ENCODE results near the gene KCTD5. TPM values are rescaled to one million over a fixed set of nuclear protein-coding genes. Genes with fewer than 3 reads are reported as not detected.
"Not testable (repeated sequence)": the region's sequence is repeated elsewhere in the genome, so short reads cannot be mapped to it uniquely, and the experiment has no call there.

KCTD5 gene
- total RNA-seq, 5 donors from 2014 or later (not counting 1 experiment from before 2014, with no cell fraction given): 19.5 to 29.1 (median 26.3) TPM

GRCh38 chr16:2671193-2671592 lies 11.1 kb upstream of the KCTD5 start:
- H3K27me3 ChIP-seq (replicated peaks in 1 of 2; ENCODE audit: control insufficient read depth in 2 of 2, extremely low read depth in 1 of 2, insufficient read depth in 2 of 2, low read length in 1 of 2); ATAC-seq (replicated peaks in 1 of 4); H3K27ac Mint-ChIP-seq; CTCF ChIA-PET; H3K36me3 ChIP-seq (ENCODE audit: control insufficient read depth in 2 of 2, extremely low read depth in 1 of 2, insufficient read depth in 1 of 2, low read length in 1 of 2); H3K27me3 Mint-ChIP-seq; H3K9me3 ChIP-seq; H3K9me3 Mint-ChIP-seq; H3K4me3 ChIP-seq (ENCODE audit: control insufficient read depth in 1 of 2, extremely low read depth in 1 of 2, low read length in 1 of 2); H3K27ac ChIP-seq (ENCODE audit: low read length); POLR2A ChIA-PET: not testable (repeated sequence)
- peaks cover 5 to 28% of the 10 kb centered on the region in 2 experiments for H3K4me1 ChIP-seq (ENCODE audit: control insufficient read depth in 1 of 2, extremely low read depth in 1 of 2, insufficient read depth in 2 of 2, low read length in 2 of 2)
- peak overlapping the region in 1 of 3 donors; percentile 74 for H3K4me3 Mint-ChIP-seq
- H3K36me3 Mint-ChIP-seq: peaks cover 15% of the 10 kb centered on the region
- 87% methylated on average over 2 of the region's 10 CpGs for WGBS (ENCODE audit: insufficient coverage)
- DNase-seq: peak in 4 of 35 experiments; percentile 7 to 28 (median 22)
- peaks cover 24 to 41% (median 32%) of the 10 kb centered on the region in 3 donors for H3K4me1 Mint-ChIP-seq

- Histone ChIP-seq H3K27me3 (replicated peaks in 1 of 2; ENCODE audit: control insufficient read depth in 2 of 2, extremely low read depth in 1 of 2, insufficient read depth in 2 of 2, low read length in 1 of 2) (no peaks in the 10 kb centered on the region), H3K4me3 (ENCODE audit: control insufficient read depth in 1 of 2, extremely low read depth in 1 of 2, low read length in 1 of 2) (no peak overlapping the region), H3K36me3 (ENCODE audit: control insufficient read depth in 2 of 2, extremely low read depth in 1 of 2, insufficient read depth in 1 of 2, low read length in 1 of 2) (peaks cover 3 to 9% of the 10 kb centered on the region in 2 donors), H3K27ac (ENCODE audit: low read length) (no peak overlapping the region), H3K4me1 (ENCODE audit: control insufficient read depth in 1 of 2, extremely low read depth in 1 of 2, insufficient read depth in 2 of 2, low read length in 2 of 2) (peaks cover 5 to 28% of the 10 kb centered on the region in 2 experiments), H3K9me3 (no peaks in the 10 kb centered on the region)
- WGBS (ENCODE audit: insufficient coverage): 90% methylated on average over 12 of the region's 13 CpGs
- Mint-ChIP-seq H3K4me1 (peaks cover 24 to 41% (median 32%) of the 10 kb centered on the region in 3 donors), H3K9me3 (no peaks in the 10 kb centered on the region), H3K4me3 (peak overlapping the region; percentile 74 to 79 (median 75)), H3K36me3 (peaks cover 11% of the 10 kb centered on the region), H3K27me3 (no peaks in the 10 kb centered on the region), H3K27ac (peak overlapping the region in 1 of 2 donors; percentile 71)
- ChIA-PET POLR2A (no interaction called here), CTCF (no interaction called here)
- DNase-seq: no peak
- ATAC-seq (replicated peaks in 1 of 4): no peak
These were observed 10.6 kb upstream of the KCTD5 start for GRCh38 chr16:2671741-2672140.

- Mint-ChIP-seq H3K9me3 (no peaks in the 10 kb centered on the region), H3K4me3 (peak overlapping the region; percentile 74 to 83 (median 81)), H3K36me3 (peaks cover 6% of the 10 kb centered on the region), H3K27ac (peak overlapping the region; percentile 67 to 84), H3K27me3 (no peaks in the 10 kb centered on the region), H3K4me1 (peaks cover 24 to 41% (median 32%) of the 10 kb centered on the region in 3 donors)
- Histone ChIP-seq H3K27ac (ENCODE audit: low read length) (peak overlapping the region; percentile 52), H3K36me3 (ENCODE audit: control insufficient read depth in 2 of 2, extremely low read depth in 1 of 2, insufficient read depth in 1 of 2, low read length in 1 of 2) (peaks cover under 1 to 7% of the 10 kb centered on the region in 2 donors), H3K9me3 (no peaks in the 10 kb centered on the region), H3K4me1 (ENCODE audit: control insufficient read depth in 1 of 2, extremely low read depth in 1 of 2, insufficient read depth in 2 of 2, low read length in 2 of 2) (peaks cover 5 to 28% of the 10 kb centered on the region in 2 experiments), H3K4me3 (ENCODE audit: control insufficient read depth in 1 of 2, extremely low read depth in 1 of 2, low read length in 1 of 2) (peak overlapping the region; percentile 63 to 90), H3K27me3 (replicated peaks in 1 of 2; ENCODE audit: control insufficient read depth in 2 of 2, extremely low read depth in 1 of 2, insufficient read depth in 2 of 2, low read length in 1 of 2) (no peaks in the 10 kb centered on the region)
- CTCF ChIA-PET: interaction anchor here in 1 of 2 donors (0.6 to 1.5 kb wide), 3 partner anchors 9 to 237 kb away, joined by 3 to 7 read pairs (median 3); partner anchors contain the start of gene KCTD5
- ATAC-seq (replicated peaks in 1 of 4) (peak; percentile 93 to 96 (median 96)), DNase-seq (peak; percentile 86 to 98 (median 94))
- under 1% methylated on average over 92 of the region's 107 CpGs for WGBS (ENCODE audit: insufficient coverage)
- POLR2A ChIA-PET: interaction anchor here in 1 of 2 donors (0.6 kb wide), 1 partner anchor 401 kb away, joined by 11 read pairs; no protein-coding TSS in a partner anchor
These were observed 9.0 kb upstream of the KCTD5 start for GRCh38 chr16:2673066-2673999.

GRCh38 chr16:2675021-2675420 lies 7.3 kb upstream of the KCTD5 start:
- no peak overlapping the region for H3K4me3 ChIP-seq (ENCODE audit: control insufficient read depth in 1 of 2, extremely low read depth in 1 of 2, low read length in 1 of 2)
- no peaks in the 10 kb centered on the region for H3K36me3 Mint-ChIP-seq
- H3K9me3 Mint-ChIP-seq: no peaks in the 10 kb centered on the region
- DNase-seq (no peak), ATAC-seq (replicated peaks in 1 of 4) (no peak)
- H3K4me3 Mint-ChIP-seq: peak overlapping the region in 1 of 3 donors; percentile 74
- no peaks in the 10 kb centered on the region for H3K36me3 ChIP-seq (ENCODE audit: control insufficient read depth in 2 of 2, extremely low read depth in 1 of 2, insufficient read depth in 1 of 2, low read length in 1 of 2)
- no peaks in the 10 kb centered on the region for H3K27me3 Mint-ChIP-seq
- H3K27me3 ChIP-seq (replicated peaks in 1 of 2; ENCODE audit: control insufficient read depth in 2 of 2, extremely low read depth in 1 of 2, insufficient read depth in 2 of 2, low read length in 1 of 2): no peaks in the 10 kb centered on the region
- H3K27ac Mint-ChIP-seq: no peak overlapping the region
- ChIA-PET CTCF (no interaction called here), POLR2A (no interaction called here)
- H3K4me1 ChIP-seq (ENCODE audit: control insufficient read depth in 1 of 2, extremely low read depth in 1 of 2, insufficient read depth in 2 of 2, low read length in 2 of 2): peaks cover 5 to 25% of the 10 kb centered on the region in 2 experiments
- H3K4me1 Mint-ChIP-seq: peaks cover 16 to 29% (median 23%) of the 10 kb centered on the region in 3 donors
- 100% methylated on average over 1 of the region's 7 CpGs for WGBS (ENCODE audit: insufficient coverage)
- no peaks in the 10 kb centered on the region for H3K9me3 ChIP-seq
- H3K27ac ChIP-seq (ENCODE audit: low read length): no peak overlapping the region

GRCh38 chr16:2675714-2676113 lies 6.6 kb upstream of the KCTD5 start:
- no peaks in the 10 kb centered on the region for H3K9me3 ChIP-seq
- no peaks in the 10 kb centered on the region for H3K36me3 Mint-ChIP-seq
- H3K4me1 ChIP-seq (ENCODE audit: control insufficient read depth in 1 of 2, extremely low read depth in 1 of 2, insufficient read depth in 2 of 2, low read length in 2 of 2): peaks cover 5 to 23% of the 10 kb centered on the region in 2 experiments
- CTCF ChIA-PET: interaction anchor here in 1 of 2 donors (0.6 kb wide), 1 partner anchor 251 kb away, joined by 3 read pairs; no protein-coding TSS in a partner anchor
- H3K9me3 Mint-ChIP-seq: no peaks in the 10 kb centered on the region
- no peaks in the 10 kb centered on the region for H3K27me3 Mint-ChIP-seq
- no peak overlapping the region for H3K4me3 Mint-ChIP-seq
- no peak for ATAC-seq (replicated peaks in 1 of 4)
- H3K4me1 Mint-ChIP-seq: peaks cover 12 to 23% (median 16%) of the 10 kb centered on the region in 3 donors
- POLR2A ChIA-PET: no interaction called here
- no peaks in the 10 kb centered on the region for H3K27me3 ChIP-seq (replicated peaks in 1 of 2; ENCODE audit: control insufficient read depth in 2 of 2, extremely low read depth in 1 of 2, insufficient read depth in 2 of 2, low read length in 1 of 2)
- no peak overlapping the region for H3K4me3 ChIP-seq (ENCODE audit: control insufficient read depth in 1 of 2, extremely low read depth in 1 of 2, low read length in 1 of 2)
- H3K27ac Mint-ChIP-seq: no peak overlapping the region
- H3K36me3 ChIP-seq (ENCODE audit: control insufficient read depth in 2 of 2, extremely low read depth in 1 of 2, insufficient read depth in 1 of 2, low read length in 1 of 2): no peaks in the 10 kb centered on the region
- DNase-seq: no peak
- H3K27ac ChIP-seq (ENCODE audit: low read length): no peak overlapping the region
- 97% methylated on average over 10 of the region's 16 CpGs for WGBS (ENCODE audit: insufficient coverage)

GRCh38 chr16:2676937-2677336 lies 5.4 kb upstream of the KCTD5 start:
- DNase-seq; H3K9me3 ChIP-seq; H3K9me3 Mint-ChIP-seq; H3K36me3 ChIP-seq (ENCODE audit: control insufficient read depth in 2 of 2, extremely low read depth in 1 of 2, insufficient read depth in 1 of 2, low read length in 1 of 2); H3K27ac Mint-ChIP-seq; H3K36me3 Mint-ChIP-seq; H3K4me3 ChIP-seq (ENCODE audit: control insufficient read depth in 1 of 2, extremely low read depth in 1 of 2, low read length in 1 of 2); ATAC-seq (replicated peaks in 1 of 4); H3K27ac ChIP-seq (ENCODE audit: low read length); H3K4me3 Mint-ChIP-seq; H3K27me3 Mint-ChIP-seq; CTCF ChIA-PET; POLR2A ChIA-PET; H3K27me3 ChIP-seq (replicated peaks in 1 of 2; ENCODE audit: control insufficient read depth in 2 of 2, extremely low read depth in 1 of 2, insufficient read depth in 2 of 2, low read length in 1 of 2): not testable (repeated sequence)
- H3K4me1 Mint-ChIP-seq: peaks cover 8 to 18% (median 14%) of the 10 kb centered on the region in 3 donors
- no CpG with 5 or more reads among the region's 3 CpGs for WGBS (ENCODE audit: insufficient coverage)
- peaks cover 4 to 22% of the 10 kb centered on the region in 2 experiments for H3K4me1 ChIP-seq (ENCODE audit: control insufficient read depth in 1 of 2, extremely low read depth in 1 of 2, insufficient read depth in 2 of 2, low read length in 2 of 2)

Data from T-cell (primary cell).